GM12878 (cell line): ENCODE measurements around the gene PGLYRP3. TPM values are rescaled to one million over a fixed set of nuclear protein-coding genes. Genes with fewer than 3 reads are reported as not detected.

Experiments
- ATAC-seq: fragments of 200-7000 bp; cut with Tn5 transposase; 3 replicates; pipeline ENCODE4 v1.9.1; 2020; ENCODE audit warnings: mild to moderate bottlenecking, moderate library complexity
- BruUV-seq: library from RNA; stranded (reverse); fragments of 400-500 nt; replicated peaks from 2 replicates; lab custom pipeline; 2021; lab: Mats Ljungman, UMichigan
- CTCF ChIA-PET: fragments of 300-600 bp; sonication (Branson Sonifier 250); formaldehyde crosslinking; extraction: SDS; loops from one replicate; lab custom pipeline; 2021; ENCODE audit warnings: inconsistent platforms; lab: Yijun Ruan, JAX
- POLR2A ChIA-PET: fragments of 350-600 bp; formaldehyde crosslinking; extraction: SDS; loops from one replicate; lab custom pipeline; 2021; ENCODE audit warnings: inconsistent platforms; lab: Charles Lee
- RAD21 ChIA-PET: fragments of 300-600 bp; sonication (Branson Sonifier 250); formaldehyde crosslinking; loops from one replicate; lab custom pipeline; 2023; ENCODE audit warnings: antibody characterized with exemption; ENCODE audit not compliant: unreplicated experiment; lab: Charles Lee
- SMC1A ChIA-PET: fragments of 300-600 bp; sonication (Branson Sonifier 250); formaldehyde crosslinking; loops from one replicate; lab custom pipeline; 2023; ENCODE audit not compliant: unreplicated experiment, uncharacterized antibody; lab: Charles Lee
- DNase-seq: peaks from one replicate; pipeline ENCODE4 v3.0.0-alpha.2; 2011; ENCODE audit warnings: low read depth, low spot score
- FAIRE-seq: peaks from 3 replicates; lab custom pipeline; 2011; peaks lifted over from hg19 to GRCh38; lab: Jason Lieb, UNC
- H2AFZ ChIP-seq: 2 replicates; pipeline ENCODE4 v1.6.0; 2011; ENCODE audit warnings: low read depth, low read length, control low read depth; ENCODE audit not compliant: control insufficient read depth
- H3K27ac ChIP-seq: 2 replicates; pipeline ENCODE4 v1.5.1; 2011; ENCODE audit warnings: control low read depth; ENCODE audit not compliant: control insufficient read depth, insufficient read depth
- H3K27me3 ChIP-seq, 2 experiments: replicated peaks in 1 of 2; 2 replicates each; pipeline versions ENCODE4 v1.6.0 to v1.6.1; 2011; ENCODE audit warnings: low read length in 1 of 2; ENCODE audit not compliant: control insufficient read depth in 2 of 2, insufficient read depth in 2 of 2
- H3K36me3 ChIP-seq, 2 experiments: 2 replicates each; pipeline ENCODE4 v1.5.1; 2011; ENCODE audit warnings: low read length in 1 of 2; ENCODE audit not compliant: control insufficient read depth in 2 of 2, insufficient read depth in 2 of 2
- H3K4me1 ChIP-seq: 2 replicates; pipeline ENCODE4 v1.6.1; 2011; ENCODE audit warnings: mild to moderate bottlenecking, low read length, moderate library complexity, mixed read lengths; ENCODE audit not compliant: control insufficient read depth, insufficient read depth
- H3K4me2 ChIP-seq: 2 replicates; pipeline ENCODE4 v1.6.0; 2011; ENCODE audit warnings: control low read depth; ENCODE audit not compliant: control insufficient read depth, insufficient read depth
- H3K4me3 ChIP-seq: fragments of 200-600 bp; sonication (generic); 2 replicates; pipeline ENCODE4 v1.5.1; 2016
- H3K79me2 ChIP-seq: 2 replicates; pipeline ENCODE4 v1.6.0; 2011; ENCODE audit warnings: low read length; ENCODE audit not compliant: control insufficient read depth, insufficient read depth
- H3K9ac ChIP-seq: 2 replicates; pipeline ENCODE4 v1.8.0; 2011; ENCODE audit warnings: low read length, control low read depth, mixed read lengths; ENCODE audit not compliant: control insufficient read depth, insufficient read depth
- H3K9me3 ChIP-seq: replicated peaks from 3 replicates; pipeline ENCODE4 v1.5.1; 2011; ENCODE audit warnings: mild to moderate bottlenecking, low read length; ENCODE audit not compliant: control insufficient read depth, insufficient read depth
- H4K20me1 ChIP-seq: 2 replicates; pipeline ENCODE4 v1.6.0; 2011; ENCODE audit not compliant: control insufficient read depth, insufficient read depth
- ATF2 ChIP-seq: IDR thresholded peaks from 2 replicates; pipeline ENCODE4 v1.6.1; 2012; ENCODE audit warnings: low read length, inconsistent platforms
- ATF7 ChIP-seq: fragments of 450-650 bp; IDR thresholded peaks from 2 replicates; pipeline ENCODE4 v1.6.1; 2016; ENCODE audit warnings: low read depth, mild to moderate bottlenecking
- DPF2 ChIP-seq: fragments of 450-650 bp; IDR thresholded peaks from 2 replicates; pipeline ENCODE4 v1.6.1; 2017; ENCODE audit warnings: mild to moderate bottlenecking
- EP300 ChIP-seq, 2 experiments: fragments of 150-350 bp in 1 of 2; IDR thresholded peaks; 2 replicates each; pipeline ENCODE4 v1.6.1; 2011 to 2012; ENCODE audit warnings: low read depth in 2 of 2, low read length in 2 of 2, borderline replicate concordance in 1 of 2, improper control_type of control experiment in 1 of 2, inconsistent platforms in 1 of 2; ENCODE audit not compliant: control insufficient read depth in 1 of 2
- IKZF2 ChIP-seq, 2 experiments: fragments of 450-650 bp; IDR thresholded peaks; 2 replicates each; pipeline ENCODE4 v1.6.1; 2017; ENCODE audit warnings: mild to moderate bottlenecking in 2 of 2, moderate library complexity in 2 of 2
- IRF3 ChIP-seq: fragments of 450-650 bp; IDR thresholded peaks from 2 replicates; pipeline ENCODE4 v1.6.1; 2014; ENCODE audit warnings: mild to moderate bottlenecking
- JUNB ChIP-seq: IDR thresholded peaks from 2 replicates; pipeline ENCODE4 v1.6.1; 2016; ENCODE audit warnings: antibody characterized with exemption, mild to moderate bottlenecking
- PAX8 ChIP-seq: fragments of 450-650 bp; IDR thresholded peaks from 2 replicates; pipeline ENCODE4 v1.6.1; 2017; ENCODE audit warnings: mild to moderate bottlenecking, moderate library complexity
- SPI1 ChIP-seq: IDR thresholded peaks from 2 replicates; pipeline ENCODE4 v1.6.1; 2011; ENCODE audit warnings: low read depth, mild to moderate bottlenecking, low read length, moderate library complexity, borderline replicate concordance; ENCODE audit not compliant: insufficient read depth
- SUPT20H ChIP-seq: IDR thresholded peaks from 2 replicates; pipeline ENCODE4 v1.6.1; 2011; ENCODE audit warnings: low read depth, mild to moderate bottlenecking, low read length, moderate library complexity, borderline replicate concordance; ENCODE audit not compliant: control insufficient read depth
- ZNF217 ChIP-seq: fragments of 450-650 bp; IDR thresholded peaks from 2 replicates; pipeline ENCODE4 v1.6.1; 2017; ENCODE audit warnings: antibody characterized with exemption, mild to moderate bottlenecking
- WGBS: methylation state at CpG from one replicate; pipeline ENCODE4 v1.1.6; 2016; ENCODE audit warnings: low lambda C conversion rate; ENCODE audit not compliant: insufficient replicate concordance, insufficient coverage; ENCODE audit errors: missing lambda C conversion rate; 5-methylcytosine and 5-hydroxymethylcytosine counted together
- in situ Hi-C: fragments of 300-500 bp; cut with MboI; formaldehyde crosslinking; loops from 9 replicates; pipeline ENCODE4 v1.14.3; 2018; ENCODE audit warnings: mixed read lengths
- intact Hi-C: fragments of 100-400 bp; cut with micrococcal nuclease; formaldehyde crosslinking; loops from one replicate; pipeline ENCODE4 v1.14.2; 2022; ENCODE audit not compliant: unreplicated experiment
- polyA plus RNA-seq, 11 experiments: library from polyadenylated mRNA; depleted of rRNA in 4 of 11; unstranded in 6 of 11; stranded (reverse) in 5 of 11; fragments of >200 nt; fragmentation: Nextera tagmentation in 4 of 11; fragmentation: Illumina TruSeq in 1 of 11; extraction: Ambion mirVana in 4 of 11; extraction: Trizol in 1 of 11; gene quantifications; 1 replicate in 1 of 11; 2 replicates in 10 of 11; pipeline versions ENCODE4 v1.2.1 to v1.2.3, GENCODE V29; 2011 to 2016; ENCODE audit warnings: inconsistent platforms in 2 of 11, missing spikeins in 2 of 11, low read depth in 1 of 11
- total RNA-seq, 4 experiments: library from RNA; depleted of rRNA in 3 of 4; stranded (reverse); fragments of >200 nt in 3 of 4; fragmentation: Illumina TruSeq in 1 of 4; extraction: Trizol in 1 of 4; gene quantifications; 2 replicates each; pipeline versions ENCODE4 v1.2.1 to v1.2.3, GENCODE V29; 2013 to 2021
- TF ChIP-seq, protein P1 (sequence below): fragments of 450-650 bp; IDR thresholded peaks from 2 replicates; pipeline ENCODE4 v1.6.1; 2017; ENCODE audit warnings: low read depth, mild to moderate bottlenecking, moderate library complexity
- TF ChIP-seq, protein P2 (sequence below): fragments of 450-650 bp; IDR thresholded peaks from 2 replicates; pipeline ENCODE4 v1.6.1; 2016; ENCODE audit warnings: mild to moderate bottlenecking, moderate library complexity, borderline replicate concordance

Gene PGLYRP3
- total and polyA plus RNA-seq, 10 of the 15 experiments (the other 5 are each of a cell fraction or from before 2014, with no cell fraction given) = 0.10 to 0.49 (median 0.18) TPM; not detected in 7

GRCh38 chr1:153262462-153263157 lies 50.1 kb downstream of the PGLYRP3 start:
- Histone ChIP-seq H3K4me1 (peaks cover 15% of the 10 kb centered on the region), H3K4me3 (peak overlapping the region; percentile 50; the same call in 1 of the 2 replicates), H3K4me2 (peak overlapping the region; percentile 91), H3K36me3 (no peaks in the 10 kb centered on the region), H3K9ac (no peak overlapping the region), H3K79me2 (no peaks in the 10 kb centered on the region), H3K27ac (peak overlapping the region; percentile 49), H3K9me3 (no peaks in the 10 kb centered on the region), H2AFZ (no peak overlapping the region; the same call in 1 of the 2 replicates), H4K20me1 (no peaks in the 10 kb centered on the region), H3K27me3 (0 out of 4 replicates have a peak, but pooled peaks cover 0 to 4% of the 10 kb centered on the region in 2 experiments)
- ChIA-PET CTCF (interaction anchor here (0.6 to 4.1 kb wide), 18 partner anchors 8 to 1077 kb away, joined by 3 to 38 read pairs (median 4); no protein-coding TSS in a partner anchor), SMC1A (interaction anchor here (0.6 to 2.8 kb wide), 24 partner anchors 10 to 472 kb away, joined by 3 to 31 read pairs (median 4); partner anchors contain the start of gene SMCP), RAD21 (interaction anchor here (0.6 to 4.2 kb wide), 14 partner anchors 10 to 371 kb away, joined by 3 to 31 read pairs (median 5); no protein-coding TSS in a partner anchor), POLR2A (interaction anchor here (0.6 to 1.9 kb wide), 7 partner anchors 9 to 84 kb away, joined by 3 to 11 read pairs (median 7); no protein-coding TSS in a partner anchor)
- in situ Hi-C loops = no loop called here
- intact Hi-C loops = loop anchor here (5.0 kb wide), 1 partner anchor 80 kb away; no protein-coding TSS in a partner anchor
- DNase-seq = peak; percentile 41
- 0% methylated on average over 10 of the region's 10 CpGs for WGBS
- FAIRE-seq = no peak
- BruUV-seq = no TSS peak
- ATAC-seq = peak; percentile 75
- TF ChIP-seq, protein P1, sequence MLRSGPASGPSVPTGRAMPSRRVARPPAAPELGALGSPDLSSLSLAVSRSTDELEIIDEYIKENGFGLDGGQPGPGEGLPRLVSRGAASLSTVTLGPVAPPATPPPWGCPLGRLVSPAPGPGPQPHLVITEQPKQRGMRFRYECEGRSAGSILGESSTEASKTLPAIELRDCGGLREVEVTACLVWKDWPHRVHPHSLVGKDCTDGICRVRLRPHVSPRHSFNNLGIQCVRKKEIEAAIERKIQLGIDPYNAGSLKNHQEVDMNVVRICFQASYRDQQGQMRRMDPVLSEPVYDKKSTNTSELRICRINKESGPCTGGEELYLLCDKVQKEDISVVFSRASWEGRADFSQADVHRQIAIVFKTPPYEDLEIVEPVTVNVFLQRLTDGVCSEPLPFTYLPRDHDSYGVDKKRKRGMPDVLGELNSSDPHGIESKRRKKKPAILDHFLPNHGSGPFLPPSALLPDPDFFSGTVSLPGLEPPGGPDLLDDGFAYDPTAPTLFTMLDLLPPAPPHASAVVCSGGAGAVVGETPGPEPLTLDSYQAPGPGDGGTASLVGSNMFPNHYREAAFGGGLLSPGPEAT = peak; percentile 89
- TF ChIP-seq ATF7 = 0 out of 2 replicates have a peak, but pooled peaks have one; percentile 10
- TF ChIP-seq JUNB = peak; percentile 54; the same call in 1 of the 2 replicates
- TF ChIP-seq IRF3 = no peak
- TF ChIP-seq SPI1 = peak; percentile 95
- TF ChIP-seq IKZF2 (IDR thresholded peaks at IDR 0.05) = peak; percentile 79 to 87; a peak in 3 of 4 replicates
- TF ChIP-seq EP300 (IDR thresholded peaks at IDR 0.05; ENCODE audit: borderline replicate concordance in 1 of 2, control insufficient read depth in 1 of 2, low read depth in 2 of 2, low read length in 2 of 2) = peak in 1 of 2 experiments; percentile 78; a peak in 2 of 4 replicates
- TF ChIP-seq, protein P2, sequence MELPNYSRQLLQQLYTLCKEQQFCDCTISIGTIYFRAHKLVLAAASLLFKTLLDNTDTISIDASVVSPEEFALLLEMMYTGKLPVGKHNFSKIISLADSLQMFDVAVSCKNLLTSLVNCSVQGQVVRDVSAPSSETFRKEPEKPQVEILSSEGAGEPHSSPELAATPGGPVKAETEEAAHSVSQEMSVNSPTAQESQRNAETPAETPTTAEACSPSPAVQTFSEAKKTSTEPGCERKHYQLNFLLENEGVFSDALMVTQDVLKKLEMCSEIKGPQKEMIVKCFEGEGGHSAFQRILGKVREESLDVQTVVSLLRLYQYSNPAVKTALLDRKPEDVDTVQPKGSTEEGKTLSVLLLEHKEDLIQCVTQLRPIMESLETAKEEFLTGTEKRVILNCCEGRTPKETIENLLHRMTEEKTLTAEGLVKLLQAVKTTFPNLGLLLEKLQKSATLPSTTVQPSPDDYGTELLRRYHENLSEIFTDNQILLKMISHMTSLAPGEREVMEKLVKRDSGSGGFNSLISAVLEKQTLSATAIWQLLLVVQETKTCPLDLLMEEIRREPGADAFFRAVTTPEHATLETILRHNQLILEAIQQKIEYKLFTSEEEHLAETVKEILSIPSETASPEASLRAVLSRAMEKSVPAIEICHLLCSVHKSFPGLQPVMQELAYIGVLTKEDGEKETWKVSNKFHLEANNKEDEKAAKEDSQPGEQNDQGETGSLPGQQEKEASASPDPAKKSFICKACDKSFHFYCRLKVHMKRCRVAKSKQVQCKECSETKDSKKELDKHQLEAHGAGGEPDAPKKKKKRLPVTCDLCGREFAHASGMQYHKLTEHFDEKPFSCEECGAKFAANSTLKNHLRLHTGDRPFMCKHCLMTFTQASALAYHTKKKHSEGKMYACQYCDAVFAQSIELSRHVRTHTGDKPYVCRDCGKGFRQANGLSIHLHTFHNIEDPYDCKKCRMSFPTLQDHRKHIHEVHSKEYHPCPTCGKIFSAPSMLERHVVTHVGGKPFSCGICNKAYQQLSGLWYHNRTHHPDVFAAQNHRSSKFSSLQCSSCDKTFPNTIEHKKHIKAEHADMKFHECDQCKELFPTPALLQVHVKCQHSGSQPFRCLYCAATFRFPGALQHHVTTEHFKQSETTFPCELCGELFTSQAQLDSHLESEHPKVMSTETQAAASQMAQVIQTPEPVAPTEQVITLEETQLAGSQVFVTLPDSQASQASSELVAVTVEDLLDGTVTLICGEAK = no peak
- TF ChIP-seq ATF2 = 0 out of 2 replicates have a peak, but pooled peaks have one; percentile 15
- TF ChIP-seq ZNF217 = 0 out of 2 replicates have a peak, but pooled peaks have one; percentile 29
- TF ChIP-seq SUPT20H = no peak
- no peak for TF ChIP-seq PAX8
- TF ChIP-seq DPF2 = peak; percentile 92
